Measurements from ENCODE around the gene PRKCE.
"Not testable (repeated sequence)": the region's sequence is repeated elsewhere in the genome, so short reads cannot be mapped to it uniquely, and the experiment has no call there.

The PRKCE gene

GRCh38 chr2:45700407-45701013 lies 49.0 kb downstream of the PRKCE start:
- DNase-seq, result no peak

- no peak for DNase-seq
Observed at GRCh38 chr2:45705233-45705632, 53.8 kb downstream of the PRKCE start.

GRCh38 chr2:45706033-45706432 lies 54.6 kb downstream of the PRKCE start:
- DNase-seq, result no peak

- no peak for DNase-seq
Observed at GRCh38 chr2:45707006-45707405, 55.5 kb downstream of the PRKCE start.

- DNase-seq, result no peak
Observed at GRCh38 chr2:45707661-45708060, 56.2 kb downstream of the PRKCE start.

GRCh38 chr2:45708501-45708900 lies 57.0 kb downstream of the PRKCE start:
- no peak for DNase-seq

GRCh38 chr2:45709137-45709536 lies 57.7 kb downstream of the PRKCE start:
- DNase-seq, result no peak

- no peak for DNase-seq
Observed at GRCh38 chr2:45710468-45710867, 59.0 kb downstream of the PRKCE start.

GRCh38 chr2:45711224-45711623 lies 59.7 kb downstream of the PRKCE start:
- no peak for DNase-seq

GRCh38 chr2:45712570-45712969 lies 61.1 kb downstream of the PRKCE start:
- DNase-seq, result no peak

- DNase-seq, result no peak
Observed at GRCh38 chr2:45713136-45713535, 61.7 kb downstream of the PRKCE start.

- DNase-seq, result no peak
Observed at GRCh38 chr2:45713591-45713990, 62.1 kb downstream of the PRKCE start.

GRCh38 chr2:45714679-45715078 lies 63.2 kb downstream of the PRKCE start:
- DNase-seq, result no peak

- DNase-seq, result no peak
Observed at GRCh38 chr2:45715601-45716379, 64.3 kb downstream of the PRKCE start.

GRCh38 chr2:45716432-45716831 lies 65.0 kb downstream of the PRKCE start:
- DNase-seq, result not testable (repeated sequence)

- no peak for DNase-seq
Observed at GRCh38 chr2:45716915-45717314, 65.4 kb downstream of the PRKCE start.

- DNase-seq, result no peak
Observed at GRCh38 chr2:45720210-45720609, 68.7 kb downstream of the PRKCE start.

- DNase-seq, result no peak
Observed at GRCh38 chr2:45721150-45721549, 69.7 kb downstream of the PRKCE start.

- no peak for DNase-seq
Observed at GRCh38 chr2:45722477-45722876, 71.0 kb downstream of the PRKCE start.

GRCh38 chr2:45723857-45724256 lies 72.4 kb downstream of the PRKCE start:
- no peak for DNase-seq

GRCh38 chr2:45724335-45724734 lies 72.9 kb downstream of the PRKCE start:
- DNase-seq, result no peak

GRCh38 chr2:45725731-45726130 lies 74.3 kb downstream of the PRKCE start:
- DNase-seq, result no peak

- DNase-seq, result no peak
Observed at GRCh38 chr2:45726188-45726587, 74.7 kb downstream of the PRKCE start.

- no peak for DNase-seq
Observed at GRCh38 chr2:45728458-45728942, 77.0 kb downstream of the PRKCE start.

All from activated T-cell treated with anti-CD3 and anti-CD28 coated beads, Interleukin-2, amount 50 U/mL, for 1 hour (primary cell).